Sigmoid colon (tissue), 7 donors: ENCODE measurements around the gene RSAD1. TPM values are rescaled to one million over a fixed set of nuclear protein-coding genes. Genes with fewer than 3 reads are reported as not detected.

Source experiments
- DNase-seq: peaks from one replicate; pipeline ENCODE4 v3.0.0-alpha.2; 2019
- H3K27ac ChIP-seq, 4 donors: fragments of 200-600 bp; sonication (generic); one replicate each; pipeline ENCODE4 v1.5.1; 2016 to 2019; ENCODE audit warnings: mild to moderate bottlenecking in 1 of 4
- H3K27me3 ChIP-seq, 3 donors: fragments of 200-600 bp; sonication (generic); one replicate each; pipeline ENCODE4 v1.5.1; 2019; ENCODE audit warnings: mild to moderate bottlenecking in 1 of 3
- H3K36me3 ChIP-seq, 4 donors: fragments of 200-600 bp; sonication (generic); one replicate each; pipeline ENCODE4 v1.5.1; 2016 to 2019
- H3K4me1 ChIP-seq, 4 donors: fragments of 200-600 bp; sonication (generic); one replicate each; pipeline ENCODE4 v1.5.1; 2017 to 2019
- H3K4me3 ChIP-seq, 4 donors: fragments of 200-600 bp; sonication (generic); one replicate each; pipeline ENCODE4 v1.5.1; 2017 to 2019; ENCODE audit warnings: mild to moderate bottlenecking in 2 of 4, moderate library complexity in 1 of 4
- H3K9me3 ChIP-seq, 4 donors: fragments of 200-600 bp in 3 of 4; sonication (generic) in 3 of 4; one replicate each; pipeline versions ENCODE4 v1.5.1 to v1.6.1; 2013 to 2019
- CTCF ChIP-seq, 4 experiments: fragments of 450-650 bp in 3 of 4; fragments of 200-600 bp in 1 of 4; IDR thresholded peaks; one replicate each; pipeline ENCODE4 v1.5.1; 2016 to 2019; ENCODE audit warnings: antibody characterized with exemption in 4 of 4, mild to moderate bottlenecking in 3 of 4, moderate library complexity in 2 of 4
- EP300 ChIP-seq, 4 donors: sonication (generic); formaldehyde crosslinking; IDR thresholded peaks; one replicate each; pipeline ENCODE4 v1.6.1; 2017; ENCODE audit warnings: antibody characterized with exemption in 4 of 4
- POLR2A ChIP-seq, 2 donors: fragments of 450-650 bp; IDR thresholded peaks; one replicate each; pipeline ENCODE4 v1.6.1; 2016; ENCODE audit warnings: antibody characterized with exemption in 2 of 2, mild to moderate bottlenecking in 2 of 2, moderate library complexity in 2 of 2
- POLR2AphosphoS5 ChIP-seq, 4 donors: sonication (generic); formaldehyde crosslinking; IDR thresholded peaks; one replicate each; pipeline ENCODE4 v1.6.1; 2017; ENCODE audit warnings: antibody characterized with exemption in 4 of 4
- WGBS, 2 donors: extraction: QIAGEN DNeasy Blood & Tissue Kit; methylation state at CpG; one replicate each; pipeline ENCODE4 v1.1.7; 2013; 5-methylcytosine and 5-hydroxymethylcytosine counted together
- intact Hi-C: fragments of 100-400 bp; cut with DNase I; formaldehyde crosslinking; loops from one replicate; pipeline ENCODE4 v1.15.1; 2023
- polyA plus RNA-seq, 3 donors: library from polyadenylated mRNA; stranded (reverse); fragments of 200-250 nt; gene quantifications; one replicate each; pipeline ENCODE4 v1.2.3, GENCODE V29; 2013
- total RNA-seq, 4 donors: library from RNA; depleted of rRNA; stranded (reverse); fragments of >200 nt; gene quantifications; one replicate each; pipeline ENCODE4 v1.1.0, GENCODE V29; 2016
- donor health status: healthy with polysubstance abuse.
- donor health status: Bipolar disorder and iron deficiency.
- donor health status: healthy.

RSAD1 gene
- total and polyA plus RNA-seq, 7 donors: 18.6 to 33.6 (median 23.2) TPM

GRCh38 chr17:50479522-50480141 is 972 bp downstream of the RSAD1 start:
- DNase-seq: peak; percentile 86
- Histone ChIP-seq H3K9me3 (no peaks in the 10 kb centered on the region), H3K36me3 (peaks cover 0 to 23% (median 10%) of the 10 kb centered on the region in 4 donors), H3K27me3 (peaks cover 0 to 13% (median 7%) of the 10 kb centered on the region in 3 donors), H3K4me1 (peaks cover 0 to 32% (median 24%) of the 10 kb centered on the region in 4 donors), H3K4me3 (peak overlapping the region; percentile 54 to 71 (median 64)), H3K27ac (peak overlapping the region; percentile 84 to 92 (median 89))
- no peak for TF ChIP-seq POLR2A (IDR thresholded peaks at IDR 0.05)
- TF ChIP-seq POLR2AphosphoS5 (IDR thresholded peaks at IDR 0.05): peak in 1 of 4 donors; percentile 36
- peak in 3 of 4 experiments; percentile 24 to 53 (median 36) for TF ChIP-seq CTCF (IDR thresholded peaks at IDR 0.05)
- TF ChIP-seq EP300 (IDR thresholded peaks at IDR 0.05): no peak
- intact Hi-C loops: loop anchor here (2.0 to 5.0 kb wide), 4 partner anchors 61 to 213 kb away; no protein-coding TSS in a partner anchor
- 11 to 18% methylated on average over 19 of the region's 19 CpGs for WGBS, 2 donors

- Histone ChIP-seq H3K27ac (peak overlapping the region in 2 of 4 donors; percentile 84 to 91), H3K9me3 (no peaks in the 10 kb centered on the region), H3K36me3 (peaks cover 0 to 29% (median 13%) of the 10 kb centered on the region in 4 donors), H3K4me1 (peaks cover 0 to 32% (median 24%) of the 10 kb centered on the region in 4 donors), H3K4me3 (no peak overlapping the region), H3K27me3 (peaks cover 0 to 13% (median 7%) of the 10 kb centered on the region in 3 donors)
- DNase-seq: no peak
- TF ChIP-seq POLR2AphosphoS5 (IDR thresholded peaks at IDR 0.05): no peak
- no peak for TF ChIP-seq EP300 (IDR thresholded peaks at IDR 0.05)
- no peak for TF ChIP-seq POLR2A (IDR thresholded peaks at IDR 0.05)
- no peak for TF ChIP-seq CTCF (IDR thresholded peaks at IDR 0.05)
- intact Hi-C loops: loop anchor here (2.0 to 5.0 kb wide), 2 partner anchors 147 to 212 kb away; no protein-coding TSS in a partner anchor
- WGBS, 2 donors: 75 to 87% methylated on average over 7 of the region's 7 CpGs
These were observed 1.6 kb downstream of the RSAD1 start for GRCh38 chr17:50480142-50480764.

- intact Hi-C loops: loop anchor here (2.0 to 5.0 kb wide), 2 partner anchors 146 to 211 kb away; no protein-coding TSS in a partner anchor
These were observed 2.3 kb downstream of the RSAD1 start for GRCh38 chr17:50480854-50481490.

More at GRCh38 chr17:50480854-50481490, 2.3 kb downstream of the RSAD1 start:
- TF ChIP-seq POLR2A (IDR thresholded peaks at IDR 0.05): no peak
- TF ChIP-seq EP300 (IDR thresholded peaks at IDR 0.05): no peak
- TF ChIP-seq POLR2AphosphoS5 (IDR thresholded peaks at IDR 0.05): no peak
- no peak for TF ChIP-seq CTCF (IDR thresholded peaks at IDR 0.05)
- Histone ChIP-seq H3K4me3 (no peak overlapping the region), H3K27me3 (peaks cover 0 to 13% (median 7%) of the 10 kb centered on the region in 3 donors), H3K4me1 (peaks cover 0 to 32% (median 24%) of the 10 kb centered on the region in 4 donors), H3K36me3 (peaks cover 0 to 36% (median 16%) of the 10 kb centered on the region in 4 donors), H3K27ac (peak overlapping the region in 2 of 4 donors; percentile 85 to 90), H3K9me3 (no peaks in the 10 kb centered on the region)
- 91 to 92% methylated on average over 2 of the region's 2 CpGs for WGBS, 2 donors
- no peak for DNase-seq
